COLO829 (cell line): ENCODE measurements around the gene SLC50A1.
A peak's percentile ranks its signal among the peaks of the same experiment; 100 is the strongest.
"Not testable (repeated sequence)": the region's sequence is repeated elsewhere in the genome, so short reads cannot be mapped to it uniquely, and the experiment has no call there.

Source experiments
- DNase-seq: peaks from one replicate; pipeline ENCODE4 v3.0.0; 2012; ENCODE audit warnings: low spot score

Gene SLC50A1

DNA sequence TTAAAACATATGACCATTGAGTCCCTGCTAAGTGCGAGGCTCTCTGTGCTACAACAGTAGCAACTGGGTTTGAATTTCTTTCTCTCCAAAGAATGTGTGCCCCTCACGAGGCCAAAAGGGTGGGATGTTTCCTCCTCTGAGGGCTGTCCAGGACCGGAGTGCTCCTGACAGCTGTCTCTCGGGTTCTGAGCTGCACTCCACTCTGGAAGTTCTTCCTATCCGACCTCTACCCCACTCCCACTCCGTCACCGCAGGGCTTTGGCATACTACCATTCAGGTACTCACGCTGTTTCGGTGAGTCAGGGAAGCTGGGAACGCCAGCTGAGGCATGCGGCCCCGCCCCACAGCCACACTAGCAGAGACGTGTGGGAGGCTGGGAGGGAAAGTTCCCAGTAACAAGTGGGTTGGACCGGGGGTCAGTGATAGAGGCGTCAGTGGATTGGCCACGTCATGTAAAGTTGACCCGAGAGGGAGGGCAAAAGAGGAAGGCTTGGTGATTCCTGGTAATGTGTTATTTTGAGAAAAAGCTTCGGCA is 705 bp upstream of the SLC50A1 start:
- DNase-seq: peak; percentile 92

DNA sequence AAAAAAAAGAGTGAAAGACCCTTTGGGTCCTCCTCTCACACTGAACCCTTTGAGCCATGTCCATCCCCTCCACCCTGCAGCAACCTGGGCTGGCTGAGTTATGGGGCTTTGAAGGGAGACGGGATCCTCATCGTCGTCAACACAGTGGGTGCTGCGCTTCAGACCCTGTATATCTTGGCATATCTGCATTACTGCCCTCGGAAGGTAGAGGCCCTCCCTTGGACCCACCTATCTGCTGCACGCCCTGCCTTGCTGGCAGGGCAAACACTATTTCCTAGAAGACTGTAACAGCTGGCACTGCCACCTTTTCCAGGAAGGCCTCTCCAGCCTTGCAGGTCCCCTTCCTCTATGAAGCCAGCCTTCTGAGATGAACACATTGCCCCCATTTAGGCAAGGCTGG is 1.1 kb downstream of the SLC50A1 start:
- no peak for DNase-seq

DNA sequence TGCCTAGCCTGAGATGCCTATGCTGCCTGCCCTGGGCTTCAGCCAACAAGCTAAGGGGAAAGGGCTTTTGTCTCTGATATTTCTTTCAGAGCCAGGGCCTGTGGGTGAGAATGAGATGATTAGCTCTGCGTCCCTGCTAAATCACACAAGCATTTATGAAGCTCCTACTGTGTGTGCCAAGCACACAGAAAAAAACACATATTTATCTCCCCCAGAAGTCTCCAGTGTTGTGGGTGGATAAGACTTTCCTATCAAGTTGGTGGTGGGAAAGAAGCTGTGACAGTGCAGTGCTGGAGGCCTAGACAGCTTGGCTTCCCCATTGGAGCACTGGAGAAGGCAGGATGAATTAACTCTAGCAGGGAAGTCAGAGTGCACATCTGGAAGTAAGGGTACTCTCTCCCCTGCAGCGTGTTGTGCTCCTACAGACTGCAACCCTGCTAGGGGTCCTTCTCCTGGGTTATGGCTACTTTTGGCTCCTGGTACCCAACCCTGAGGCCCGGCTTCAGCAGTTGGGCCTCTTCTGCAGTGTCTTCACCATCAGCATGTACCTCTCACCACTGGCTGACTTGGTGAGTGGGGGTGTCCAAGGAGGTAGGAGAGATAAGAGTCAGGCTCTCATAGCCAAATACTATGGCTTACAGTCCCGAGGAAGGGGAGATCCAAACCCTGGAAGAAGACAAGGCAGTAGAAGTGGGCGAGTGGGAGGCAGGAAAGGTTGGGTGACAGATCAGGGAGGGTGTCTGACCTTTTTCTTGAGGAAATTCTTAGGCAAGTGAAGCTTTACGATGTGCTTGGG is 1.7 kb downstream of the SLC50A1 start:
- DNase-seq: no peak

DNA sequence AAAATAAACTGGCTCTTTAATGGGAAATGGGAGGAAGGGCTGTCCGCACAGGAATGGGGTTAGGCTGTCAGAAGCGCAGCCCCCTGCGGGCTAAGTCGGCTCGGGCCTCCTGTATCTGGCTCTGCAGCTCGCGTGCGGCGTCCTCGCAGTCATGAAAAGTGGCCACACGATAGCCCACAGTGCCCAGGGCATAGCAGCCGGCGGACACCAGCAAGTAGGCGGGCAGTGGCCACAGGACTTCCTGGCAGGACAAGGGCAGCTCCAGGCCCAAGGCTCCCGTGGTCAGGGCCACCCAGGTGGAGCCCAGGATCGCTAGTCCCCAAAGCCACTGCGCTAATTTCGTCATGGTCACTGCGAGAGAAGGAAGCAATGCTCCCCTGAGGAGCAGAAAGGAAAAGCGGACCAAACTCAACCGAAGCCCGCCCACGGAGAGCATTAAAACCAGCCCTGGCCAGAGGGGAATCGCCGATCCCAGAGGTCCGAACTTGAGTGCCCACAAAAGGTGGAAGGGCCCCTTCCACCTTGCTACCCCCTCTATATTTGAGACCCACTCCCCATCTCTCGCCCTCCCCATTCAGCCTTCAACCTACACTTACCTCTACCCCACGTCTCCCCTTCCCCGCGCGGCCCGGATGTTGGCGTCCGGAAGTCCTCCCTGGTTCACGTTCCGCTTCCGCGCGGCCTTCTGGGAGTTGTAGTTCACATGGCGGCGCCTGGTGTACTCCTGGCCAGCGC is 4.4 kb downstream of the SLC50A1 start, which contains the start of gene DPM3:
DPM3 (minus strand) TSS at position 637 of the 735 bp plus-strand sequence; CDS start at position 346, 291 bp downstream.
- peak; percentile 76 for DNase-seq

DNA sequence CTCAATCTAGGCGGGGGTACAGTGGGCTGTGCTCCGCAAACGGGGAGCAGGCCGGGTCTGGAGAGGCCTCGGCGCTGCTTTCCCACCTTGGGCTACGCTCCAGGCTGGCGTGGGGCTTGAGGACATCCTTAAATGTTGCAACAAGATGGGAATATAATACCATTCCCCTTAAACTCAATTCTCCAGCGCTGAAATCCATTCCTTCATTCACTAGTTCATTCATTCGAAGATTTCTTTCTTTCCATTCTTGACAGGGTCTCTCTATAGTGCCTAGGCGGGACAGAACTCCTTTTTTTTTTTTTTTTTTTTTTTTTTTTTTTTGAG is 4.9 kb downstream of the SLC50A1 start:
- no peak for DNase-seq

DNA sequence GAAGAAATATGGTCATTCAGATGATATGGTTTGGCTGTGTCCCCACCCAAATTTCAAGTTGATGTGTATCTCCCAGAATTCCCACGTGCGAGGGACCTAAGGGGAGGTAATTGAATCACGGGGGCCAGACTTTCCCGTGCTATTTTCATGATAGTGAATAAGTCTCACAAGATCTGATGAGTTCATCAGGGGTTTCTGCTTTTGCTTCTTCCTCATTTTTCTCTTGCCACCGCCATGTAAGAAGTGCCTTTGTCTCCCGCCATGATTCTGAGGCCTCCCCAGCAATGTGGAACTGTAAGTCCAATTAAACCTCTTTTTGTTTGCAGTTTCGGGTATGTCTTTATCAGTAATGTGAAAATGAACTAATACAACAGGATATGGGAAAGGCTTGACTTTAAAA is 6.1 kb downstream of the SLC50A1 start:
- DNase-seq: no peak

DNA sequence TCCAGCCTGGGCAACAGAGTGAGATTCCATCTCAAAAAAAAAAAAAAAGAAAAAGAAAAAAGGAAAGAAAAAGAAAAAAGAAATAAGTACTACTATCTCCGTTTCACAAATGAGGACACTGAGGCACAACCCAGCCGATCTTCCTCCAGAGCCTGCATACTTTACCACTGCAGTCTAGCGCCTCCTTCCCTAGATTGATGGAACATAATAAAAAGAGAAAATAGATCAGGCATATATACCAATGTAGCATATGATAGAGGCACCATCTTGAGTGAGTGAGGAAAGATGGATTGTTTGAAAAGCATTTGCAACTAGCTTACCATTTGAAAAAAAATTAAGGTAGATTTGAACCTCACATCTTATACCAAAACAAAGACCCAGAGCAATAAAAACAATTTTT is 9.8 kb downstream of the SLC50A1 start:
- no peak for DNase-seq

DNA sequence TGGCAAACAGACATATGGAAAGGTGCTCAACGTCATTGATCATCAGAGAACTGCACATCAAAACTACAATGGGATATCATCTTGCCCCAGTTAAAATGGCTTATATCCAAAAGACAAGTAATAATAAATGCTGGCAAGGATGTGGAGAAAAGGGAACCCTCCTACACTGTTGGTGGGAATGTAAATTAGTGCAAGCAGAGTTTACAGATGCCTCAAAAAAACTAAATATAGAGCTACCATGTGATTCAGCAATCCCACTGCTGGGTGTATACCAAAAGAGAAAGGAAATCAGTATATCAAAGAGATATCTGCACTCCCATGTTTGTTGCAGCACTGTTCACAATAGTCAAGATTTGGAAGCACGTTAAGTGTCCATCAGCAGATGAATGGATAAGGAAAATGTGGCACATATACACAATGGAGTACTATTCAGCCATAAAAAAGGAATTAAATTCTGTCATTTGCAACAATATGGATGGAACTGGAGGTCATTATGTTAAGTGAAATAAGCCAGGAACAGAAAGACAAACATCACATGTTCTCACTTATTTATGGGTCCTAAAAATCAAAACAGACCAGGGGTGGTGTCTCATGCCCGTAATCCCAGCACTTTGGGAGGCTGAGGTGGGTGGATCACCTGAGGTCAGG is 20.5 kb downstream of the SLC50A1 start:
- DNase-seq: not testable (repeated sequence)

DNA sequence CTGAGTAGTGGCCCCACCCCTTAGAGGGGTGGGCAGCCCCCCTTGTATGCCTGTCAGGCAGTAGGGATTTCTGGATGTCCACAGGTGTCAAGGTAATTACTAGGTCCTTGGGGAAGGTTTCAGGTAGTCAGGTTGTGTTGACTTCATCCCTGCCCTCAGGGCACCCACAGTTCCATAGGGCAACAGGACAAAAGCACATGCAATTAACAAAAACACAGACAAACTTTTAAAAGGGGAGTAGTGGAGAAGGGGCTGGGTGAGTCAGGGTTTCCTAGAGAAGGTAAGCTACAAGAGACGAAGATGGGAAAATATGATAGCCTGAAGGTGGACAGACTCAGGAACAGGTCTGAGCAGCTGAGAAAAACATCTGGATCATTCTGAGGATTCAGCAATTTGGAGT is 23.3 kb downstream of the SLC50A1 start:
- no peak for DNase-seq

DNA sequence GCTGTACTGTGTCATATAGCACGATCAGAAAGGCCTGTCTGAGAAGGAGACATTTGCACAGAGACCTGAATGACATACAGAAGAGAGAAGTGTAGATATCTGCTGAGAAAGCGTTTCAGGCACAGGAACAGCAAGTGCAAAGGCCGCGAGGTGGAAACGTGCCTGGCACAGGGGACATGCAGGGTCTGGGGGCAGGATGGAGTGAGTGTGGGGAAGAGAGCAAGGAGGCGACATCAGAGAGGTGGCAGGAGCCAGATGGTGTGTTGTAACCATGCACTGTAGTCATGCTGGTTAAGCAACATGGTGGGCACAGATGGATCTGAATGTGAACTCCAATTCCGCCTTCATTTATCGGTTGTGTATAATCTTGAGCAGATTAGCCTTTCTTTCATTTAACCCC is 24.5 kb downstream of the SLC50A1 start:
- no peak for DNase-seq

DNA sequence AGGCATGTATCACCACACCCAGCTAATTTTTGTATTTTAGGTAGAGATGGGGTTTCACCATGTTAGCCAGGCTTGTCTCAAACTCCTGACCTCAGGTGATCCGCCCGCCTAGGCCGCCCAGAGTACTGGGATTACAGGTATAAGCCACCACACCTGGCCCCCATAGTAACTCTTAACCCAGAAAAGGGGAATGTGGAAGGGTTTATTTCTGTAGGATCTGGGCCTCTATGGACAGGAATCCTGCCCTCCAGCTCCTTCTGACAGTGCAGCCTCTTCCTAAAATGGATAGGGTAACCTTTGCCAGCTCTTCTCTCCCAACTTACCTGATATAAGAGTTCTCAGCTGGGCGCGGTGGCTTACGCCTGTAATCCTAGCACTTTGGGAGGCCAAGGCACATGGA is 27.0 kb downstream of the SLC50A1 start:
- DNase-seq: not testable (repeated sequence)

DNA sequence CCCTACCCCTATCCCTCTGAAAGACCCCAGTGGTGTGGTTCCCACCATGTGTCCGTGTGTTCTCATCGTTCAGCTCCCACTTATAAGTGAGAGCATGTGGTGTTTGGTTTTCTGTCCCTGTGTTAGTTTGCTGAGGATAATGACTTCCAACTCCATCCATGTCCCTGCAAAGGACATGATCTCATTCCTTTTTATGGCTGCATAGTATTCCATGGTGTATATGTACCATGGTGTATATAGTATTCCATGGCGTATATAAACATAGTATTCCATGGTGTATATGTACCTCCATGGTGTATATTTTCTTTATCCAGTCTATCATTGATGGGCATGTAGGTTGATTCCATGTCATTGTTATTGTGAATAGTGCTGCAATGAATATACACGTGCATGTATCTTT is 28.1 kb downstream of the SLC50A1 start:
- DNase-seq: not testable (repeated sequence)

DNA sequence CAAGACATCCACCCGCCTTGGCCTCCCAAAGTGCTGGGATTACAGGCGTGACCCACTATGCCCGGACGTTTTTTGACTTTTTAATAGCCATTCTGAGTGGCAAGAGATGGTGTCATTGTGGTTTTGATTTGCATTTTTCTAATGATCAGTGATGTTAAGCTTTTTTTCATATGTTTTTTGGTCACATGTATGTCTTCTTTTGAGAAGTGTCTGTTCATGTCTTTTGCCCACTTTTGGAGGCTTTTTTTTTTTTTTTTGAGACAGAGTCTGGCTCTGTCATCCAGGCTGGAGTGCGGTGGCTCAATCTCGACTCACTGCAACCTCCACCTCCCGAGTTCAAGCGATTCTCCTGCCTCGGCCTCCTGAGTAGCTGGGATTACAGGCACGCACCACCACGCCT is 29.0 kb downstream of the SLC50A1 start:
- DNase-seq: not testable (repeated sequence)

DNA sequence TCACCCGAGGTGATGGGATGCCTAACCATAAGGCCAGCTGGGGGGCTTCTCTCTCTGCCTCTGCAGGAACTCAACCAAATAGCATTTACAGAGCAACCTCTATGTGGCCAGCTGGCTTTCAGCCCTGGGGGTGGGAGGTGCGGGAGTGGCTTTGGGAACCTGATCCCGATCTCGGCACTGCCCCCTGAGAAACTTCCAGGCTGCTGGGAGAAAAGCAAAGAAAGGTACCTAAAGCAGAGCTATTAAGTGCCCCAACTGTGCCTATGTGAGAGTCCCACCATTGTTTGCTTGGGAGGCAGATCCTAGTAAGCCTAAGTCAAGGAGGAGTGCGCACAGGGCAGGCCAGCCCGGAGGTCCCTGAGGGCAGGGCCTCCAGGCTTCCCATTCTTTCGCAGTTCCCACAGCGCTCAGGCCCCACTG is 30.4 kb downstream of the SLC50A1 start:
- DNase-seq: no peak

DNA sequence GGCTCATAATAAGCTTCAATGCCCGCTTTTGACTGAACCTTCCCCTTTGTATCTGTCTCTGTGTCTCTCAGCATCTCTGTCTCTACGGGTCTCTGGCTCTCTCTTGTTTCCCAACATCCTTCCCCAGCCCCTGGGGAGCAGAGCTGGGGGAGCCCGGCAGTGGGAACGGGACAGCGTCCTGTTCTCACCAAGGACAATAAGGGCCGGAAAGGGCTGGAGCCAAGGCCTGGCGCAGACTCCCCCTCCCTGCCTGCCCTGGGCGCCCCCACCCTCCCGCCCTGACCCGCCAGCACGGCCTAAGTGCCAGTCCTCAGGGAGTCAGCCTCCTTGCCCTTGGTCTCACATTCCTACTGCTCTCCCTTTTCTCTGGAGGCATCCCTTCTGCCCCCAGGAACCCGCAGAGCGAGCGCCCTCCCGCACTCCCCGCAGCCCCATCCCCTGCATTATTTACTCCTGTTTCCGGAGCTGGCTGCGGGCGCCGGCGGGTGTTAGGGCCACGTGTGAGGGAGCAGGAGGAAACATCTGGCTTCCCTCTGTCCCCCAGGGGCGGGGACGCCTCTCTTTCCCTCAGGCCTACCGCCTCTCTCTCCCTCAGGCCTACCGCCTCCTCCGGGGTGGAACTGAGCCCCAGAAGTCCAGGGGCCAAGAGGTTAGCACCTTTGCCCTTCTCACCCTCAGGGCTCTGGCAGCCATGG is 31.0 kb downstream of the SLC50A1 start:
- DNase-seq: no peak

DNA sequence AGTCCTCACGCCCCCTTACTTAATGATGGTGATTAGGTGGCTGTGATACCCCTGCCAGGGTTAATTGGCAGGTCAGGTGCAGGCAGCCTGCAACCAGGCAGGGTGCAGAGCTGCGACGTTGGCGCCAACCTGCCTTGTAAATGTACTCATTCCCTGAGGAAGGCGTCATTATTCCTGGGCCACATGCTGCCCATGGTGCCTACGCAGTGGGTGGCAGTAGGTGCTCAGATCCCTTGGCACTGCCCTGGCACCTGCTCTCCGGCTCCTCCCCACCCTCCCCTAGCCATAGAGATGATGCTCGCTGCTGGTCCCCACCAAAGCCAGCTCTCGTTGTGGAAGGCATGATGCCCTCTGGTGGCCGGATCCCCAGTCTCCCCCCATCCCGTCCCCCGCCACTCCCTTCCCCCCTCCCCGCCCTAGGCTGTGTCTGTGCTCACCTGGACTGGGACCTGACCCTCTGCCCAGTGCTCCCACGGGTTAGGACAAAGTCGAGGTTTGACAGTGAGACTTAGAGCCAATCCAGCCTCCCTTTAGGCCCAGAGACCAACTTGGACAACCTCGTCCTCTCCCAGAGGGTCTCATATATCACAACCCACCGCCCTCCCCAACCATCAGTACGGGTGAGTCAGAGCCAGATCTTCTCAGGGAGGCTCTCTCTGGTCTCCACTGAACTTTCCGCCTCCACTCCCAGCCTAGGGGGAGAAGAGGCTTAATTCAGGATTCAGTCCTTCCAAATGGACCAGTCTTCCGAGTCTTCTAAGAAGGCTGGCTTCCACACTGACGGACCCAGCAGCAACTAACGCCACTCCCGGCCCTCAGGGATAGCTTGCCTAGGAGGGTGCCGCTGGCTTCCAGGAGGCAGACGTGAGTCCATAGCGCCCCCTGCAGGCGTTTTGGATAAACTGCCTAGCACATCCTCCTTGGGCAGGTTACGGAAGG is 31.8 kb downstream of the SLC50A1 start:
- peak; percentile 82 for DNase-seq

DNA sequence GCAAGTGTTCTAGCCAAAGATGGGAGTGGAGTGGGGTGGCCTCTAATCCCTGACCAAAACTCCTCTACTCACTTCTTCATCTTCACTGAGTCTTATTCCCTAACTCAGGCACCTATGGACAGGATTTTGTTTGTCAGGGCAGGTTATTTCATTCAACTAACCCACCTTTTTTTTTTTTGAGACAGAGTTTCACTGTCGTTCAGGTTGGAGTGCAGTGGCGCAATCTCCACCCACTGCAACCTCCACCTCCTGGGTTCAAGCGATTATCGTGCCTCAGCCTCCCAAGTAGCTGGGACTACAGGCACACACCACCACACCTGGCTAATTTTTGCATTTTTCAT is 32.4 kb downstream of the SLC50A1 start:
- DNase-seq: not testable (repeated sequence)

DNA sequence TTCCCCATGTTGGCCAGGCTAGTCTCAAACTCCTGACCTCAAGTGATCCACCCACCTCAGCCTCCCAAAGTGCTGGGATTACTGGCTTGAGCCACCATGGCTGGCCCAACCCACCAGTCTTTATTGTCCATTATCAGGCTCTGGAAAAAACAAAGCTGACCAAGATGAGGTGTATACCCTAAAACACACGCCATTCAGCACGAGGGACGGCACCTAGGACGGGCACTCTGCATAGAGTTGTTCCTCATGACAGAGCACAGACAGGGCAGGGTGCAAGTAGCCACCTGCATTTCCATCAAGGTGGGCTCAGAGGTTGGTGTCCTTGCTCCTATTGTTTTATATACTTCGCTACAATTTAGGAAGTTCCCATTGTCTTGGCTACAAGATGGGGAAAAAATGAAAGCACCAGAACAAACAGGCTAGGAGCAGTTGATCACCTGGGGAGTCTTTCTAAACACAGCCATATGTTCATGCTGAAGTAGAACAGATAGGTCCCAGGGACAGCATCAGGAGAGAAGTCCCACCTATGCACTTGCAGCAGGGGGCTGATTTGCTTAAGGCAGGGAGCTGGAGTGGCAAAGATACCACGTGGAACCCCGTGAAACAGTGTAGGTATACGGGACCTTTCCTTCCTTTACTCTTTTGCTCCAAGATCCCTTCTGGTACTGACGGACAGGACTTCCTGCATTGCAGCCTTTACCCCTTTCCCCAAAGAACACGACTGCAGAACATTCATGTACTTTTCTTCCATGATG is 33.0 kb downstream of the SLC50A1 start:
- DNase-seq: no peak

DNA sequence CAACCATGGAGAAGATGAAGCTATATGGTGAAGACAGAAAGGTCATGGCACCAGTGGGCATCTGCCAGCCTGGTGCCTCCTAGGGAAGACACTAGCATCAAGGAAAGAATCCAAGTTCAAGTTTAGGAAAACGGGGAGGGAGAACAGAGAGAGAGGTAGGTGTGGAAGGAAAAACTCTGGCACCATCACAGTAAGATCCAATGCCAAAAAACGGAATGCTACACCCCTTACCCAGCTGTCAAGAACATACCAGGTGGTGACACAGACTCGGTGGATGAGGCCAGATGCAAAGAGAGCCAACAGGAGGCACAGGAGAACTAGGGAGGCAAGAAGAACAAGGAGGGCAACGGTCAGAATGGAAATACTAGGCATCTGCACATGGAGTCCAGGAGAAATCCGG is 33.9 kb downstream of the SLC50A1 start:
- no peak for DNase-seq

DNA sequence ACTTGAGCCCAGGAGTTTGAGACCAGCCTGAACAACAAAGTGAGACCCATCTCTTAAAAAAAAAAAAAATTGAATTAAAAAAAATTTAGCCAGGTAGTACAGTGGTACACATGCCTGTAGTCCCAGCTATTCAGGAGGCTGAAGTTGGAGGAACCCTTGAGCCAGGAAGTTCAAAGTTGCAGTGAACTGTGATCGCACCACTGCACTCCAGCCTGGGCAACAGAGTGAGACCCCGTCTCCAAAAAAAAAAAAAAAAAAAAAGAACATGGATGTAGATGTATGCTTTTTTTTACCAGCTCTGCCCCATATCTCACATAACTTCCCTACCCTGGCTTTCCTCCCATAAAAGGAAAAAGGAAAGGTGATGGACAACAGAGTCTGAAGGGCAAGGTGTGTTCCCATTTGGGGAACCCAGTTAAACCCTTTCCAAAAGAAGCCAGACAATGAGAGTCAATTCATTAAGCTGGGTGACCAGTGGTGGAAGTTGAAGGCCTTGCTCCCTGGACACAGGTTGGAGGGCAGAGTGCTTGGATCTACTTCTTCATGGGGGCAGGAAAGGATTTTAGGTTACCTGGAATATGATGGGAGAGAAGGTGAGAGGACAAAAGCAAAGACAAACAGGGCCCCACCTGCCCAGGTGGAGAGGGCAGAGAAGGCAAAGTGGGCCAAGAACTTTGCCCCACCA is 34.6 kb downstream of the SLC50A1 start:
- no peak for DNase-seq
